NCI-H446 (cell line): Measurements from ENCODE around the gene CFAP53.

ENCODE experiments used
- DNase-seq, 2 experiments: peaks; one replicate each; lab custom pipeline; 2025; lab: John Stamatoyannopoulos, UW

The CFAP53 gene

DNA sequence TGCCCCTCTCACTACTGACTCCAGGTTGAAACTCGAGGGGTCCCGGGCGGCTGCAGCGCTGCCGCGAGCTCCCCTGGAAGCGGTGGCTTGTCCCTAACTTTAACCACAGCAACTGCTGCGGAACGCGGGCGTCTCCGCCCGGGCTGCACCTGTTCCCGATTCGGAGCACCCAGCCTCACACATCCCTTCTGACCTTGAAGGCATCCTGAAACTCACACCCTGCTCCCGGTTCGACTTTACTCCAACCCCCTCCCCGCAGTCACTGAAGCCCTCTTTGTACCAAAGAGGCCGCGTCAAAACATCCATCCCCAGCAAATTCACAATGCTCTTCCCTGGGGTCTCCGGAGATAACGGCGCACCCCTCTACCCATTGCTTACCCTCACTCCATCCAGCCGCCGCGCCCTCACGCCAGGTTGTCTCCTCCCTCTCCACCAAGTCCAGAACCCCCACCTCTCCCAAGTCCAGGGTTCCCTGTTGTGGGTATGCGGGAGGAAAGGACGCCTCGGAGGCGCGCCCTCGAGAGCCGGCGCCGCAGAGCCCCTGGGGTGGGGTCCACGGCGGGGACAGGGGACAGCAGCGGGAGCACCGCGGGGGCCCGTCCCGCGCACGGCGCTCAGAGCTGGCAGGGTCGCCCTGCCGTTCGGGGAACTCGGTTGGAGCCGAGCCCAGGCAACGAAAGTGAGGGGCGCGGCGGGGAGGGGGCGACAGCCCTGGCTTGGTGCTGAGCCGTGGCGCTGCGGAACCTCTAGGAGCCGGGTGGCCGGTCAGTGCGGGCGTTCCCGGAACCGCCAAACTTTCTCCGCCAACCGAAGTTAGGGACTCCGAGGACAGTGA lies 72.3 kb downstream of the CFAP53 start:
- no peak for DNase-seq

GRCh38 chr18:50192995-50193795 lies 73.1 kb downstream of the CFAP53 start:
- no peak for DNase-seq

- no peak for DNase-seq
Measured at GRCh38 chr18:50190926-50191325, 75.4 kb downstream of the CFAP53 start.

DNA sequence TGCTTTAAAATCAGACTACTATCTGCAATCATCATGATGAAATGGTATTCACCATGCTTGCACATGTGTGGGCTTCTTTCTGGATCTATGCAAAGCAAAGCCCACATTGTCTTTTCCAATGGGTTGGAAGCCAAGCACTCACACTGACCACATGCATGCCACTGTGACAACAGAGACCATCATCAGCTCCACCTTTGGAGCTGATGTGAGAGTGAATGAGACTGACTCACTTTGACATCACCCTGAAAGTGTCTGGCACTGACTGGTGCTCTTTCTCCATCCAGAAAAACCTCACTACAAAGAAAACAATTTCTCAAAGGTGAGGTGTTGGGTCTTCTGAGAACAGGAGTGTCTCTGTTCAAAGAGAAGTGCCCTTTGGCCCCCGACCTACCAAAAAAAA lies 76.1 kb downstream of the CFAP53 start:
- DNase-seq, result no peak

DNA sequence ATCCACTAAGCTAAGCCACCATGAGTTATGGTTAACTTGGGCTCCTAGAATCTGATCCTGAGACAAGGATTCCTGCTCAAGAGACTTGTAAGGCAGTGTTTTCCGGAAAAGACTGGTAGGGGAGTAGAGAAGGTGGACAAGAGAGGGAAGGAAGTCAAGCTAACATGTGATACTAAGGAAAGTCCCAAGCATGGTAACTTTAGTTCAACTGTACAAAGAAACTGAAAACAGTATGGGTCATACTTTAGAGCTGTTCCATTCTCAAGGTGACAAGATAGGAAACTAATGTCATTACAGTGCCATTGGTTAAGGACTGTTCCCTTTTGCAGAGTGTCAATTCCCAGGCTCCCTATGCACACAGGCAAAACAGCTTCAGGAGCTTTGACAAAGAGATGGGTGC lies 77.1 kb downstream of the CFAP53 start:
- no peak for DNase-seq

GRCh38 chr18:50188652-50189051 lies 77.6 kb downstream of the CFAP53 start:
- DNase-seq, result no peak

GRCh38 chr18:50187659-50188058 lies 78.6 kb downstream of the CFAP53 start:
- DNase-seq, result no peak

DNA sequence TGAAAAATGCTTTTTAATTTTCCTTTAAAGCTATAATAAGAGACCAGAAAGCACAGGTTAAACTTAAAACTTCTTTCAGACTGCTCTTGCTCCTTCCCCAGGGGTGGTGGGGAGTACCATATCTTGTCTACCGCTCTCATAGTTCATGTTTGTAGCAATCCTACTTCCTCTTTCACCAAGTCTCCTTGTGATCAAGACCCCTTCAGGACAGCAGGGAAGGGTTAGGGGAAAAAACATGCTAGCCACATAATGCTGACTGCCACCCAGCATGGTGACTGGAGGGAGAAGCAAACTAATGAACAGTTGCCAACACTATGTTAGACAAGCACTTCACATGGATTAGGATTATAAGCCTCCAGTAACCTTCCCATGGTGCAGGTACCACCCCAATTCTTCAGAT lies 79.9 kb downstream of the CFAP53 start:
- no peak for DNase-seq

GRCh38 chr18:50183556-50183955 lies 82.7 kb downstream of the CFAP53 start:
- no peak for DNase-seq

DNA sequence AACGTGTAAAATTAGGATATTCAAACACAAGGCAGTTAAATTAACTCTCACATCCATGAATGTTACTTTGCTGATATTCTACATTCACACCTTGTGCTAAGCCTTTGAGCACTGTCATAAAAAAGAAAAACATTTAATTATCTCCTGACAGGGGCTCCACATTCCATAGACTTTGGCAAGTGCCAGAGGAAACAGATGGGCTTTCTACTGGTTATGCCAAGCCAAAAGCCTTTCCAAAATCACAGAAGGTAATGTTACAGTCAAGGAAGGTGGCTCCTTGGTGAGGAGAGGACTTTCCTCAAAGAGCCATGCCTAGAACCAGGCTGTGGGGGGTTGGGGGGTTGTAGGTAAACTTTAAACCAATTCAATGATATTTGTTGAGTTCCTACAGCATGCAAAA lies 83.8 kb downstream of the CFAP53 start:
- DNase-seq, result peak; percentile 23 to 62

DNA sequence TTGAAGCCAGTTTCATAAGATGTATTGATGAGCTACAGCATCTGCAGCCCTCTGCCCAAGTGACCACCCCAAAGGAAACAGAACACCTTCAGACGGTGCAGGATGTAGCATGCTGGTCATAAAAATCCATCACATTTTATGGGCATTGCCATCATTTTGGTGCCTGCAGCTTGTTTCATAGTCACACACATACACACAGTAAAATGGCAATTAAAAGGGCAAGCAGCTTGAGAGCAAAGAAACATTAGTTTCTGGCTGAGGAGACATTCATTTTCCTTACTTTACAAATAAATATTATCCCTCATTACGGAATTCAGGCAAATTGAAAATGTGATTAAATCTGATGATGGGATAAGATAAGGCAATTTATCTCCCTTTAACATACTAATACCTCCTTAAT lies 84.7 kb downstream of the CFAP53 start:
- DNase-seq, result no peak

DNA sequence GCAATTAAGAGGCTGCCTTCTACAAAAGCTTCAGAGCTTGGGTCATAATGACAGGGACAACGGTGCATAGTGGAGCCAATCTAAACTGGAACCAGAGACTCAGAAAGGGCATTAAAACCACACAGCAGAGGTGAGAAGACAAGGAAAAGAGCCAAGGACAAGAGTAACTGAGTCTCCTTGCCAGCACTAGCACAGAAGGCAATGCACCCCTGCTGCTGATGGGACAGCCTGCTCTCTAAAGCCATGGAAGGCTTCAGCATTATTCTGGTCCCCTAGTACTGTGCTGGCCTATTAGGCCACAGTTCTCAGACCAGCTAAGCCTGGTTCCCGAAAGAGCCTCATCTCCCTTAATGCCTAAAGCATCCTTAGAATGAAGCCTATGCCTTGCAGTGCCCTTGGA lies 86.8 kb downstream of the CFAP53 start:
- DNase-seq, result no peak

GRCh38 chr18:50177294-50177992 lies 88.9 kb downstream of the CFAP53 start:
- DNase-seq, result no peak
